MM.1S (cell line): ENCODE data around the gene IL1RAP.

Experiments used
- CTCF ChIP-seq: fragments of 300-600 bp; sonication (generic); IDR thresholded peaks from 2 replicates; pipeline ENCODE4 v1.5.1; 2016; ENCODE audit warnings: antibody characterized with exemption, low read length, mixed read lengths
- EZH2 ChIP-seq: fragments of 300-600 bp; sonication (generic); optimal IDR thresholded peaks from 2 replicates; pipeline ENCODE3; 2017; ENCODE audit warnings: low read depth, mild to moderate bottlenecking, antibody characterized with exemption, low read length, mixed read lengths
- EZH2phosphoT487 ChIP-seq: fragments of 300-600 bp; sonication (generic); IDR thresholded peaks from 2 replicates; pipeline ENCODE4 v1.6.1; 2018; ENCODE audit warnings: antibody characterized with exemption, low read length

- no peak for TF ChIP-seq EZH2
- TF ChIP-seq CTCF: no peak
- TF ChIP-seq EZH2phosphoT487: no peak
These were observed 63.3 kb downstream of the IL1RAP start for GRCh38 chr3:190577225-190577624.
